HT-29 (cell line): ENCODE data around the gene DNASE2B. TPM values are rescaled to one million over a fixed set of nuclear protein-coding genes. Genes with fewer than 3 reads are reported as not detected.

Experiments used
- DNase-seq: peaks from one replicate; pipeline ENCODE4 v3.0.0-alpha.2; 2015; ENCODE audit warnings: low spot score
- total RNA-seq: library from RNA; depleted of rRNA; stranded (reverse); fragments of >200 nt; shearing (Covaris generic); gene quantifications from 2 replicates; pipeline ENCODE4 v1.2.3, GENCODE V29; 2014; rRNA removed

Gene DNASE2B, protein sequence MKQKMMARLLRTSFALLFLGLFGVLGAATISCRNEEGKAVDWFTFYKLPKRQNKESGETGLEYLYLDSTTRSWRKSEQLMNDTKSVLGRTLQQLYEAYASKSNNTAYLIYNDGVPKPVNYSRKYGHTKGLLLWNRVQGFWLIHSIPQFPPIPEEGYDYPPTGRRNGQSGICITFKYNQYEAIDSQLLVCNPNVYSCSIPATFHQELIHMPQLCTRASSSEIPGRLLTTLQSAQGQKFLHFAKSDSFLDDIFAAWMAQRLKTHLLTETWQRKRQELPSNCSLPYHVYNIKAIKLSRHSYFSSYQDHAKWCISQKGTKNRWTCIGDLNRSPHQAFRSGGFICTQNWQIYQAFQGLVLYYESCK
- not detected in 2 replicates for total RNA-seq

DNA sequence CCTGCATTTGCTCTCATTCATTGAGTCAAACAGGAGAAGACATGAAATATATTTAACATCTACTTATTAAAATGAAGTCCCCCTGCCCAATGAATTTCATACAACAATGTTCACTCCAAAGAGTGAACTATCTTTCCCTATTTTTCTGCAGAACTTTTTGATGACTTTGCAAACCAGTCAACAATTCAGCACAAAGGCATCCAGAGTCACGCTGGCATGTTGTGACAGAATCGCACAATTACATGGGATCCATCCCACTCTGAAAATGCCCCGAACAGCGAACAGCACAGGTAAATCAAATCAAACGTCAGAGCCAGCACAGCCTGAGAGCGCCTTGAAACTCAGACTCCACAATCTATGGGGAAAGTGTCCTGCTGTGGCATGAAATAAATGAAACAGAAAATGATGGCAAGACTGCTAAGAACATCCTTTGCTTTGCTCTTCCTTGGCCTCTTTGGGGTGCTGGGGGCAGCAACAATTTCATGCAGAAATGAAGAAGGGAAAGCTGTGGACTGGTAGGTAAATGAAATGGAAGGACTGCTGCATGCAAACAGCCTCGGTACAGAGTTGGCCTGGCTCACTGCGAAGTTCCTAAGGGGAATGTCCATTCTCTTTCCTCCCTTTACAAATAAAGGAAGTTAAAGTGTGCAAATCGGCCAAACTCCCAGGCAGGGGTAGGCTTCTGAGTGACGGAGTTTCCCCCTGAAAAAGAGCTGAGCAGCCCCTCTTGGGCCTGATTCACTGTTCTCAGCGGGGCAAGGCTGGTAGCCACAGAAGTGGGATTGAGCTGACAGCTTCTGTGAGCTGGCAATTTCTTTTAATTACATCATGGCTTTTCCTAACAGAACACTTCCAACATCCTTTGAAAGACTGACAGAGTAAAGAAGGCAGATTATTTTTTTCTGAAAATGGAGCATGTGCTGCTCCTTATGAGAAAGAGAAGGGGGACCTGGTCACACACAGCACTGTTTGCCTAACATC lies at the start of gene DNASE2B:
TSS of gene DNASE2B (plus strand) at position 310 of the 981 bp plus-strand sequence. CDS start at position 391, 81 bp downstream.
- DNase-seq: no peak

DNA sequence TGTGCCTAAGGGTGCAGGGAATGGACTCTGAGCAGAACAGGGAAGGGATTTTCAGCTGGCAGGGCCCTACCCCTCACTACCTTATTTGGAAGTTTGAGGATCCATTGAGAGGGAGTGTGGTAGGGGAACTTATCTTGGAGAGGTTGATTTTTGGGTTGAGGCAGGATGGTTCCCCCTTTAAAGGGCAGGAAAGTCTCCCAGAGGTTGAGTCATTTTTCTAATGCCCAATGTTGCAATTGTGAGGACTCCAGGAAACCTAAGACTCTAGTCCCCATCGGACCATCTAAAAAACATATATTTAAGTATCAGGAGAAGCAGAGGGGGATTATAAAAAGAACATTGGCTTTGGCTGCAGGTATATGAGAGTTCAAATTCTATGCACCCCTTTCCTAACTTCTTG lies 49.5 kb upstream of the DNASE2B start:
- no peak for DNase-seq

DNA sequence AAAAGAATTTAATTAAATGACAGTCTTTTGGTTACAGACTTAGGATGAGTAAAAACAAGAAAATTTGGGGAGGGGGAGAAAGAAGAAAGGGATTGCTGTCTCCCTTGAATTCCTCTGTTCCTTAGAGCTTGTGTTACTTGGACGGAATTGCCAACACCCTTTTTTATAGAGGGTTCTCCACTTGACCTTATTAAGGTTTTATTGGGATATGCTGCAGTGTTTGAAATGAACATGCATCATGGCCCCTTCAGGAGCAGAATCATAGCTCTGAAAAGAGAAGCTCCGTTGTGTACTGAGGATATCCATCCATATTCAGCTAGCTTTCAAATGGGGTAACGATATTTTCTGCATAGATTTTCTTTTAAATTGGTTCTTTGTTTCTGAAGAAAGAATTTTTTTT lies 48.2 kb upstream of the DNASE2B start:
- no peak for DNase-seq

DNA sequence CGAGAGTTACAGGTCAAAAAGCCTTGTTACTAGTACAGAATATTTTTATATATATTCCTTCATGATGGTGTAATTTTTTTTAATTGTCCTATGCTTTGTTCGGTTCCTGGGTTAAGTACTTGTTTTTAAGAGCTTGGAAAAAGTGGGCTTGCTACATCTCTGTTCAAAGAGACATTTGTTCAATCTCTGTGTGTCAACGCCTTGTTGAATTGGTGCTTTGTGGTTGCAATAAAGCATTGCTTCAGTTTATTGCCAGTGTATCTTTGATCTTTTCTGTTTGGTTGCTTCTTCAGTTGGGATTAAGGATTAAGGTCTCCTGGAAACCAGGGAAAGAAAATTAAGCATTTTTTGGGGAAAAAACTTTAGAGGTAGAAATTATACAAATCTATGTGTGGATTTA lies 47.7 kb upstream of the DNASE2B start:
- no peak for DNase-seq

DNA sequence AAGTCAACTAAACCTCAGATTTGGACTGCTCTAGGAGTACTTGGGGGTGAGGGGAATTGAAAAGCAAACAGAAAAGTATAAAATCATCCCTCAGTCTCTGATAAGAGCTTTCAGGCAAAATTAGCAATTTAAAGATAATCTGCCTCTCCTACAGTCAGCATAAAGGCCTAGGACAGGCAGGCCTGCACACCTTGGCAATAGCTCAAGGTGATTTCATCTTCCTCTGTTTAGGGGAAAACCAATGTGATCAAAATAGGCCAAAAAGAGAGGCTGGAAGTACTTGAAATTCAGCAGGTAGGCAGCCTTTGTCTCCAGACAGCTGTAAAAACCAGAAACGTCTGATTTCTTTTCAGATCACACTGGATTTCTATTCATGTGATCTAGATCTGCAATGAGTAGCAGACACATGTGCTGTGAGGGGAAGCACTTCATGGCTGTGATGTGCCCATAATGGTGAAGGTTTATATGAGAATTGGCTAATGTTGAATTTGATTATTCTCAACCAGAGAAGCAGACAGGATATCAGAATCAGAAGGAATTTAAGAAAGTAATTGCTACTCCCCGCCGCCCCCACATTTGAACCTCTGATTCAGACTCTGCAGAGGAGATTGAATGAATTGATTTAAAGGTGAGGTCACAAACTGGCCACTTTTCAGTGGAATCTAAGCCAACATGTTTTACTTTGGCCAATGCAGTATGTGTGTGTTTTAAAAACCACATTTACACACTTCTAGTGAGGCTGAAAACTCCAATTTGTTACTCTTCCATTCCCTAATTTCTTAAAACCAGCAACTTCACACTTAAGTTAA lies 45.8 kb upstream of the DNASE2B start:
- no peak for DNase-seq

DNA sequence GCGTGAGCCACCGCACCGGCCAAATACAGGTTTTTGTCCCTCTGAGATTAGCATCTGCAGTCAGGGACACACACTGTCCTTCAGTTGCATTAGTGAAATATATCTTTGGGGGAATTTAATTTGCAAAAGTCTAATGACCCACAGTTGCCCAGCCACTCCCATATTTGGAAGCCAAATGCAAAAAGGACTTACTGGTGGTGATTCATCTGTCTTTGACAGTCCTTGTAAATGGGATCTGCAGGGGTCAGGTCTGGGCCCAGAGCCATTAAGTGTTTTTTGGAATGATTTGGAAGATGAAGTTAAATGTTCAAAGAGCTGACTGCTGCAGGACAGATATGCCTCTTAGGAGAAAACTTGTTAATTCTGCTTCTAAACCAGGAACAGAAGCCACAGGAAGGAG lies 44.6 kb upstream of the DNASE2B start:
- DNase-seq: no peak

DNA sequence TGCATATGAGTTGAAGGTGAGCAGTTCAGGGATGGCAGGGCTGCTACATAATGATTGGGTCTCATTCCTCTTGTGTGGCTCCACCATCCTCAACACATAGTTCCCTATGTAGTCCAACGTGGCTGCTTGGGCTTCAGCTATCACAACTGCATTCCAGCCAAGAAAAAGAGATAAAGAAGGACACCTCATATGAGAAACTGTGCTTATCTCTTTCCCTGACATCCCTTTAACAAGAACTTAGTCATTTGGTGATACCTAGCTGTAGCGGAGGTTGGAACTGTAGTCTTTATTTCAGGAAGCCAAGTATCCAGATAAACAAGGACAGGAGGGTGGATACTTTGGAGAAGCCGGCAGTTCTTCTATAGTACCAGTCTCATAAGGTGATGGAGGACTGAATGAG lies 42.7 kb upstream of the DNASE2B start:
- DNase-seq: no peak

DNA sequence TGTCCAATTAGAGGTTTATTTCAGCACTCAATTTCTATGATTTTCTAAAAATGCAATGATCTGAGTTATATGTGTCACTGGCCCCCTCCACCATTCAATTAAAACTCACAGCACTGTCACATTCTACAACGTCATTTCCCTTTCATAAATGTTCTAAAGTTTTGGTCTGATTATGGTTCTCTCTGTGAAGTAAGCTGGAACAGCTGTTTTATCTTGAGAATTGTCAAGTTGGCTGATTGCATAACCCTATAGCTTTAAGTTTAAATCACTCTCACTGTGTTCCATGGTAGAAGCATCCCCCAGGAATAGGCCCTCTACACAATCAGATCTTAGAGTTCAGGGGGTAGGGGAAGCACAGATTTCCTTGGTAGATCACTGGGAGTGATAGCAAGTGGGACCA lies 41.4 kb upstream of the DNASE2B start:
- DNase-seq: no peak

DNA sequence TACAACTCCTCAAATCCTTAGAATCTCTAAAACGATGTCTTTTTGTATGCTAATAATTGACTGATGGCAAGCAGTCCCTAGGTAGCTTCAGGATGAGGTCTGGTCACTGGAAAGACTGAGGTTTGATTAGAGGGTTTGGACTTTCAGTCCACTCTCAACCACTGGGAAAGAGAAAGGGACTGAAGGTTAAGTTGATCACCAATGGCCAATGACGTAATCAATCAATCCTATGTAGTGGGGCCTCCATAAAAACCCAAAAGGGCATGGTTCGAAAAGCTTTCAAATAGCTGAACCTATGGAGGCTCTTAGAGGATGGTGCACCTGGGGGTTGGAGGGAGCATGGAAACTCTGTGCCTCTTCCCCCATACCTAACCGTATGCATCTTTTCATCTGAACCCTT lies 39.6 kb upstream of the DNASE2B start:
- no peak for DNase-seq

DNA sequence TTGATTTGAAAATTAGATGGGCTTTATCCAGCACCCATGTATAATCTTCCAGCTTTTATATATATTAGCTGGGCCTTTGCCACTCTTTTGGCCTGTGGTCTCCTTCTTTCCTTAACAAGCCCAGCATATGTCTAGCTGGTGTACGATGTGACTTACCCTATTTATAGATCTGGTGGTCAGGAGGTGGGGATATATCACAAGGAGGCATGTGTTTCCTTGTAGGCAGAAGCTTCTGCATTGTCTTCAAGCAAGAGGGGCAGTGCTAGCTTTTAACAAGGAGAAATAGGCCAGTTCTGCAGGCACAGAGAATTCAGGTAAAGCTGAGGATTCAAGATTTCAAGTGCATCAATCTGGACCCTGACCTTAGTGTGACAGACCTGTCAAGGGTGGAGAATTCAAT lies 38.0 kb upstream of the DNASE2B start:
- no peak for DNase-seq

DNA sequence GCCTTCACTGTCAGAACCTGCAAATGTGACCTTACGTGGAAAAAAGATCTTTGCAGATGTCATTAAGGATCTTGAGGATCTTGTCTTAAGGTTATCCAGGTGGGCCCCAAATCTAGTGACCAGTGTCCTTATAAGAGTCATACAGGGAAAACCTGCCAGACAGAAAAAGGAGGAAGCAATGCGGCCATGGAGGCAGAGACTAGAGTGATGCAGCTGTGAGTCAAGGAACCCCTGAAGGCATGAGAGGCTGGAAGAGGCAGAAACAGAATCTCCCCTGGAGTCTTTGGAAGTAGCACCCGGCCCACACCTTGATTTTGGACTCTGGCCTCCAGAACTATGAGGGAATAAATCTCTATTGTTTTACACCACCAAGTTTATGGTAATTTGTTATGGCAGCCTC lies 36.5 kb upstream of the DNASE2B start:
- no peak for DNase-seq

DNA sequence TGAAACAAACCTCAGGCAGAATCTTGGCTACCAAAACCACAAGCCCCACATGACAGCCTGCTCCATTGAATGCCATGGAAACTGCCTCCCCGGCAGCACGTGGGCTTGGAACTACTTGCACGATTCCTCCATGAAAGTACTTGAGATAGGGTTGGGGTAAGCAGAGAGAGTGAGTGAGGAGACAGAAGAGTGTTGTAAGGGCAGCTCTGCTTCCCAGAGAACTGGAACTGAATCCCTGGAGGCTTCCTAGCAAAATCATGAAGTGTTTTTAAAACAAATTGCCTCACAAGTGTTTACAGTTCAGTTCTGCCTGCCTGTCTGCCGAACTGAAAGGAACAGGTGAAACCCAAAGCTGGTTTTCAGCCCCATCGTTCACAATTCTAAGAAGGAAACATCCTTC lies 35.3 kb upstream of the DNASE2B start:
- DNase-seq: no peak

DNA sequence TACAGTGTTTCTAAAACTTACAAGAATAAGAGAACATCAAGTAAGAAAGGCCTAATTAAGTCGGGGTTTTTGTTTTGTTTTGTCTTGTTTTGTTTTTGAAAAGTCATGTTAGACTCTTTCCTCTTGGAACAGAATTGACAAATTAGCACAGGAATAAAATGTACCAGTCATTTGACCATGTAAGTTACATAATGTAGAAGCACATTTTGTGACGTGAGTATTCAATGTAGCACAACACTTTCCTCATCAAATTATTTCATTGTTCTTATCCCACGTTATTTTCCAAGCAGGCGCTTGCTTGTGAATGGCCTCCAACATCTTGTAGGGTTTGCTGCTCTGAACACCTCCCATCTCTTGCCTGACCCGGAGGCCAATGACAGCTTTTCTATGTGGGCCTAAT lies 34.7 kb upstream of the DNASE2B start:
- no peak for DNase-seq

DNA sequence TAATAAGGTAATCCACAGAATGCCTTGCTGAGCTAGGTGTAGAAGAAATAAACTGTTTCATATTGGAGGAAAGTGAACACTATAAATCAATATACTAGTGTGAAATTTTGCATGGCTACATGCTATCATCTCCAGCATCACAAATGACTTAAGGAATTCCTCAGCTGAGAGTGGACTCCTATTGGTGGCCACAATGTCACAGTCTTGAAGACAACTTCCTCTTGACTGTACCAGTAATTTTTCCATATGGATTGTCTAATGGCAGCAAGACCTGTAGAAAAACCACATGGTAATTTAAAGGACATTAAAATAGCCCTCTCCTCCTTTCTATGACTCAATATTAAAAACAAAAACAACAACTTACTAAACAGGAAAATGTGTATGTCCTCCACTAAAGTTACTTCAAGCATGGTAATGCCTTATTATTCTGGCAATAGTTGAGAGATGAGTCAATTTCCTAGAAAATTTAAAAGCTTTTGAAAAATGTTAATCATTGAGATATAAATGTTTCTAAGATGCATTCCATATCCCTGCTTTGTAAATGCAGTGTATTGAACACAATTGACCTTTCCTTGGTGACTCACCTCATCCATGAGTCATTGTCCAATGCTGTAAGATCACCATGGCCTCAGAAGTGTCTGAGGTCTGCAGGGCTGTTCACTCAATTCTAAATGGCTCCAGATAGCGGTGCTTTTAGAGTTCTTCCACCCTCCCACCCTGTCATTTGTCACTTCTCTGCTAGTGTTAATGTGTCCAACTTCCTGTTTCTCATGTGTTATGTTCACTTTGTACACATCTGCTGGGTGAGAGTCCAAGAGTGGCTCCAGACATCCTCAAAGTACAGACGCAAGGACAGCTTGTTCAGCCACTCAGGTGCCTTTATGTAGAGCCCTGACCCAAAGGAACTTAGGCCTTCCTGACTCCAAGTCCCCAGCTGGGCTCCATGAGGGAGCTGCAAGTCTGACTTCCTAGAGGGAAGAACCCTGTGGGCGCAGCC lies 32.8 kb upstream of the DNASE2B start:
- DNase-seq: peak; percentile 85

DNA sequence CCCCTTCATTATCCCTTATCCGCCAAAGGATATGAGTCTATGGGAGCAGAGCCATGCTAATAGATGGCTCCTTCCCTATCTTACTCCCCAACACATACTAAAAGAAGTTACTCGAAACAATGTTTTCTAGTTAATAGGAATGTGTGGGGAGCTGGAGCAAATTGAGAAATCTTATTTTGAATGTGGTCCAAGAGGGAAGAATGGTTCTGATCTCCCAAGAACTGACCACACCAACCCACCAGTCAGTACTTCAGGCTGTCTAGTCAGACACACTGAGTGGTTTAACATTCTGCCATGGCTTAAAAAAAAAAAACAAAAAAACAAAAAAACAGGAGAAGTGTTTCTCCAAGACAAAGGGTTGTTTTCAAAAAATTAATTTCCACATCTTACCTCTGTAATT lies 31.5 kb upstream of the DNASE2B start:
- no peak for DNase-seq

DNA sequence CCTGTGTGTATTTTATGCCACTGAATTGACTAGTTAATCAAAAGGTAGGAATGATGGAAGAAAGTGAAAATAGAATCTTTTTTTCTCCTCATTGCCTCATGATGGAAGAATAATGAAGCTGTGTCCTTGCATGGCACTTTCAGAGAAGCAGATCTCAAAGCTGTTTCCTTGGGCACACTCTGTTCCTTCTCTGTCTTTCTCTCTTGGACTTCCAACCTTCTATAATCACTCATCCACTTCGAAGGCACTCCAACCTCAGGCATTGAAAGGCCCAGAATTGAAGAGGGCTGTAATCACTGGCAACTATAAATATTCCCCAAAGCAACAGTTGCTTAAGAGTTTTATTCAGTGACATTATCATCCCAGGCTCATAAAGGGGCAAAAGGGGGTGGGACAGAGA lies 31.1 kb upstream of the DNASE2B start:
- DNase-seq: no peak

DNA sequence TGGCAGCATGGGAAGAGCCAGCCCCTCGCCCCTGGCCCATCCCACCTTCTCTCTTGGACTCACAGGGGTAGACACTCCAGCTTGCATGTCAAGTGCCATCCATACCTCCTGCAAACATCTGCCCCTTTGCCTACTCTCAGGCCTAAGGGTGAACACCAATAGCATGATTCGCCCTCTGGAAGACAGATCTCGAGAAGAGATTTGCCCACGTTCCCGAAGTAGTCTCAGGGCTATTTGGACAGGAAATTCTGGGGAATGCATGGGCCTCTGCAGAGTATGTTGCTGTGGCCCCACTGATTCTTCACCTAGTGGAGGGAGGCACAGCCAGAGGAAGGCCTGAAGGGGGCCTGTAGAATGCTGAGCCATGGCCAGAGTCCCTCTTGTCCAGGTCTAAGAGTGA lies 29.8 kb upstream of the DNASE2B start:
- no peak for DNase-seq

DNA sequence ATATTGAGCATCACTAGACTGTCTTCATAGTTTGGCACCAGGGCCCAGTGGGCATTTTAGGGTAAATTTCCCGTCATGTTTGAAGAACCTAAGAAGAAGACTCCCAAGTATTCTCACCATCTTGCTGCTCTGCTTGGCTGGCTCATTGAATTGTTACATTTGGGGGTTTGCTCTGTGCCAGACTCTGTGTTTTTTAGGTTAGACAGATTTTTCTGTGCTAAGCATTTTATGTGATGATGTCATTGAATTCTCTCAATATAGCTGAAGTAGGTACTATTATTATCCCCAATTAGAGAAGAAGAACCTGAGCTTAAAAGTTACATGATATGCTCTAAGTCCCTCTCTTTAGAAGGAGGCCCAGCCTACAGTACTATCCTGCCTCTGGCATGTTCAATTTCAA lies 28.0 kb upstream of the DNASE2B start:
- DNase-seq: no peak

DNA sequence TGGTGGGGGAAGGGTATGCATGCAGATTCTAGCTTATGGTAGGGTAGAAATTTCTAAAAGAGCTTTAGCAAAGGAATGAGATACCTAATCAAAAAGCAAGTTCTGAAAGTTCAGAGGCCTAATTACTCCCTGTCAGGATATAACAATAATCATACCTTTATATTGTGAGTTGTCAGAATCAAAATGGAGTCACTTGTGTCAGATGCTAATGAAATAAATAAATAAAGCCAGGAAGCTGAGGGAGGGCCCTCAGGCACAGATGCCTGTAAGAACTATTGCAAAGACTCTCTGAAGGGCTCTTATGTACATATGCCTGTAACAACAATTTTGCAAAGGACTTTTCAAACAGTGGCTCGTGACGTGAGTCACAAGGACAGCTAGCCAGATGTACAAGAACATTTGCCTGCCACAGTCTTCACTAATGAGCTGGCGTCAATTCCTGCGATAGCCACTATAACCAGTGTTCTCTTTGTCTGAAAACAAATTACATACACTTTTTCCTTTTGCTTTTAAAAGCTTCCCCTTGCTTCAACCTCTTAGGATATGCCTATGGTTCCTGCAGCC lies 27.4 kb upstream of the DNASE2B start:
- no peak for DNase-seq

DNA sequence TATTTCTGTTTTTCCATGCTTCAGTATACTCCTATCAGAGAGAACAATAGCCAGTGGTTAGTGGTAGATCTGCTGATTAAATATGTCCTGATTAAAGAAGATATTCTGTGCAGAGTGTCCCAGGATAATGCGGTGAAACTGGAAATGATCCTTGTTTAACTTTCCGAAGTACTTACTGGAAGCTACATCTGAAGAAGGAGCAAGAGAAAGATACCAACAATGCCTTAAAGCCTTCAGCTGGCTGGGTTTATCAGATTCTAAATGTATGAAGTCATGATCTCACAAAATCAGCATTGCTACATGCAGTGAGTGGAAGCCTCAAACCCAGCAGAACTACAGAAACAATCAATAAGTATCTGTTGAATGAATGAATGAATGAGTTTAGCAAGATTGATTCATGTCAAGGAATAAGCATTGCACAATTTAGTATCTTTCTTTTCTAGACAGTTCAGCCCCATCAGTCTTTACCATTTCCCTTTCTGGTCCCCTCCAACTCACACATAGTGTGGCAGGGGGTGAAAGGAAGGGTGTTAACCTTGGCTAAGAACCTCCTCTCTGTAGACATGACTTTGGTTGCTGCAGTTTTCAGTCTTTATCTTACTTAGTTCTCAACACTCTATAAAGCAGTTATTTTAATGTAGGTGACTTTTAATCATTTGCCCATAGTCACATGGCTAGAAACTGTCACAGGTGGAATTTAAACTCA lies 24.7 kb upstream of the DNASE2B start:
- DNase-seq: no peak
